Endodermal cell (in vitro differentiated cells): ENCODE results near the gene CYLD. TPM values are rescaled to one million over a fixed set of nuclear protein-coding genes. Genes with fewer than 3 reads are reported as not detected.

Experiments
- DNase-seq: peaks from one replicate; pipeline ENCODE4 v3.0.0-alpha.2; 2017
- H3K27ac ChIP-seq: 2 replicates; pipeline ENCODE4 v1.5.1; 2013; ENCODE audit warnings: mild to moderate bottlenecking, low read depth, low read length, moderate library complexity
- H3K27me3 ChIP-seq: 2 replicates; pipeline ENCODE4 v1.6.1; 2013; ENCODE audit warnings: mild to moderate bottlenecking, low read length, moderate library complexity; ENCODE audit not compliant: insufficient read depth, control insufficient read depth, poor library complexity, severe bottlenecking
- H3K36me3 ChIP-seq: 2 replicates; pipeline ENCODE4 v1.7.0; 2013; ENCODE audit warnings: mild to moderate bottlenecking, low read length, moderate library complexity; ENCODE audit not compliant: control insufficient read depth, insufficient read depth
- H3K4me1 ChIP-seq: one replicate; pipeline ENCODE4 v1.7.0; 2013; ENCODE audit warnings: low read length; ENCODE audit not compliant: control insufficient read depth, insufficient read depth
- H3K4me3 ChIP-seq: 2 replicates; pipeline ENCODE4 v1.5.1; 2013; ENCODE audit warnings: mild to moderate bottlenecking, low read length, moderate library complexity
- H3K9ac ChIP-seq: 2 replicates; pipeline ENCODE4 v1.6.1; 2013; ENCODE audit warnings: mild to moderate bottlenecking, low read length, moderate library complexity; ENCODE audit not compliant: poor library complexity, severe bottlenecking; ENCODE audit errors: extremely low read depth
- H3K9me3 ChIP-seq: 2 replicates; pipeline ENCODE4 v1.6.1; 2013; ENCODE audit warnings: mild to moderate bottlenecking, low read length, moderate library complexity; ENCODE audit not compliant: control insufficient read depth
- H3K27ac Mint-ChIP-seq: 2 replicates; pipeline ENCODE4 v1.8.0; 2020; ENCODE audit warnings: mixed read lengths
- H3K27me3 Mint-ChIP-seq: 2 replicates; pipeline ENCODE4 v1.8.0; 2021; ENCODE audit warnings: mild to moderate bottlenecking, mixed read lengths; ENCODE audit not compliant: insufficient read depth
- H3K36me3 Mint-ChIP-seq: 2 replicates; pipeline ENCODE4 v1.8.0; 2020; ENCODE audit warnings: low read depth, mixed read lengths
- H3K4me1 Mint-ChIP-seq: 2 replicates; pipeline ENCODE4 v1.8.0; 2020; ENCODE audit warnings: mixed read lengths
- H3K4me3 Mint-ChIP-seq: 2 replicates; pipeline ENCODE4 v1.8.0; 2020; ENCODE audit warnings: mild to moderate bottlenecking, moderate library complexity, mixed read lengths
- H3K9me3 Mint-ChIP-seq: 2 replicates; pipeline ENCODE4 v1.8.0; 2020; ENCODE audit warnings: mild to moderate bottlenecking, mixed read lengths
- WGBS, 2 experiments: methylation state at CpG; one replicate each; pipeline versions ENCODE4 v1.1.5 to v1.1.7; 2013; ENCODE audit warnings: missing lambda C conversion rate in 2 of 2, mixed read lengths in 1 of 2; ENCODE audit not compliant: insufficient coverage in 1 of 2, insufficient read length in 1 of 2; 5-methylcytosine and 5-hydroxymethylcytosine counted together
- total RNA-seq, 2 donors: library from RNA; stranded (reverse); fragmentation: NEBNext Ultra II Directional in 1 of 2; extraction: Animal tissue kit (Norgen Biotek cat#: 25700) in 1 of 2; gene quantifications; 2 replicates in 1 of 2; 3 replicates in 1 of 2; pipeline ENCODE4 v1.2.1, GENCODE V29; 2021
- TF ChIP-seq, protein P1 (sequence below): fragments of 200-600 bp; sonication (generic); conservative IDR thresholded peaks from 2 replicates; pipeline ENCODE4 v1.5.0; 2021; ENCODE audit warnings: antibody characterized with exemption, mild to moderate bottlenecking

CYLD gene
- total RNA-seq, 2 donors from 2014 or later: 12.7 TPM

DNA sequence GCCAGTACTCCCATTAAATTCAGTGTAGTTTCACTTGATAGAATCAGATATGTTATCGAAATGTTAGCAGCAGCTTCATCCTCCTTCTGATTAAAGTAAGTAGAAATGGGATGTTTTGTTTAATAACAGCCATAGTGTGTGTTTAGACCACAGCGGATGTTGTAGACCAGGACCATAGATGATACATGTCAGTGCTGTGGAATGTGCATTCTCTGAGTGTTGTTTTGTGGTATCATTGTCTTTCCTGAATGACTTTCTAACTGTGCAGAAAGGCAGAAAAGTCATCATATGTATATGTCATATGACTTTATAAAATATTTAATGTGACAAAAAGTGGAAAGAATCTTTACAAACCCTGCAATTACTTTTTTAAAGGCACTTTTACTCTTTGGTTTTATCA is 55.6 kb downstream of the CYLD start:
- Mint-ChIP-seq H3K27me3 (no peaks in the 10 kb centered on the region), H3K4me1 (peaks cover 12% of the 10 kb centered on the region), H3K27ac (no peak overlapping the region), H3K36me3 (peaks cover 7% of the 10 kb centered on the region), H3K4me3 (no peak overlapping the region), H3K9me3 (no peaks in the 10 kb centered on the region)
- Histone ChIP-seq H3K27ac (no peak overlapping the region), H3K36me3 (peaks cover 4% of the 10 kb centered on the region), H3K4me3 (no peak overlapping the region), H3K4me1 (no peaks in the 10 kb centered on the region), H3K27me3 (no peaks in the 10 kb centered on the region), H3K9me3 (no peaks in the 10 kb centered on the region), H3K9ac (no peak overlapping the region)
- TF ChIP-seq, protein P1, sequence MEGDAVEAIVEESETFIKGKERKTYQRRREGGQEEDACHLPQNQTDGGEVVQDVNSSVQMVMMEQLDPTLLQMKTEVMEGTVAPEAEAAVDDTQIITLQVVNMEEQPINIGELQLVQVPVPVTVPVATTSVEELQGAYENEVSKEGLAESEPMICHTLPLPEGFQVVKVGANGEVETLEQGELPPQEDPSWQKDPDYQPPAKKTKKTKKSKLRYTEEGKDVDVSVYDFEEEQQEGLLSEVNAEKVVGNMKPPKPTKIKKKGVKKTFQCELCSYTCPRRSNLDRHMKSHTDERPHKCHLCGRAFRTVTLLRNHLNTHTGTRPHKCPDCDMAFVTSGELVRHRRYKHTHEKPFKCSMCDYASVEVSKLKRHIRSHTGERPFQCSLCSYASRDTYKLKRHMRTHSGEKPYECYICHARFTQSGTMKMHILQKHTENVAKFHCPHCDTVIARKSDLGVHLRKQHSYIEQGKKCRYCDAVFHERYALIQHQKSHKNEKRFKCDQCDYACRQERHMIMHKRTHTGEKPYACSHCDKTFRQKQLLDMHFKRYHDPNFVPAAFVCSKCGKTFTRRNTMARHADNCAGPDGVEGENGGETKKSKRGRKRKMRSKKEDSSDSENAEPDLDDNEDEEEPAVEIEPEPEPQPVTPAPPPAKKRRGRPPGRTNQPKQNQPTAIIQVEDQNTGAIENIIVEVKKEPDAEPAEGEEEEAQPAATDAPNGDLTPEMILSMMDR: no peak
- 91 to 100% methylated on average over 2 of the region's 2 CpGs for WGBS, 2 experiments
- DNase-seq: no peak

DNA sequence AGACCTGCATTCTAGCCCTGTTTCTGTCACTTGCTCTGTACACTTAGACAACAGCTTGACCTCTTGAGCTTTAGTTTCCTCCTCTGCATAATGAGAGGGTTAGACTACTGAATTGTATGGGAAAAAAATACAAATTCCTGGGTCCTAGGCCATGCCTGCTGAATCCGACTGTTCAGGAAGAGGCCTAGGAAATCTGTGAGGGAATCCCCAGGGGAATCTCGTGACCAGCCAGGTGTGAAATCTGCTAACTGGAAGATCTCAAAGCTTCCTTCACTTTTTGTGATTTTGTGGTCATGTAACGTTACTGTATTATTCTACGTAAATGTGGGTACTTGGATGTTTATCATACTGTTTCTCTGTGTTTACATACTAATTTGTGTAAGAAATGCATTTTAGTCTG is 58.2 kb downstream of the CYLD start:
- H3K9me3 ChIP-seq: no peaks in the 10 kb centered on the region
- H3K27me3 Mint-ChIP-seq: no peaks in the 10 kb centered on the region
- WGBS, 2 experiments: 87 to 93% methylated on average over 1 to 4 of the region's 4 CpGs
- peaks cover 4% of the 10 kb centered on the region for H3K36me3 ChIP-seq
- H3K9me3 Mint-ChIP-seq: no peaks in the 10 kb centered on the region
- no peaks in the 10 kb centered on the region for H3K27me3 ChIP-seq
- no peak for DNase-seq
- H3K4me1 ChIP-seq: no peaks in the 10 kb centered on the region
- peaks cover 2% of the 10 kb centered on the region for H3K36me3 Mint-ChIP-seq
- TF ChIP-seq, protein P1: no peak
- peaks cover 32% of the 10 kb centered on the region for H3K4me1 Mint-ChIP-seq
- H3K27ac Mint-ChIP-seq: peak overlapping the region; percentile 49
- no peak overlapping the region for H3K4me3 ChIP-seq
- H3K9ac ChIP-seq: no peak overlapping the region
- no peak overlapping the region for H3K27ac ChIP-seq
- H3K4me3 Mint-ChIP-seq: no peak overlapping the region

DNA sequence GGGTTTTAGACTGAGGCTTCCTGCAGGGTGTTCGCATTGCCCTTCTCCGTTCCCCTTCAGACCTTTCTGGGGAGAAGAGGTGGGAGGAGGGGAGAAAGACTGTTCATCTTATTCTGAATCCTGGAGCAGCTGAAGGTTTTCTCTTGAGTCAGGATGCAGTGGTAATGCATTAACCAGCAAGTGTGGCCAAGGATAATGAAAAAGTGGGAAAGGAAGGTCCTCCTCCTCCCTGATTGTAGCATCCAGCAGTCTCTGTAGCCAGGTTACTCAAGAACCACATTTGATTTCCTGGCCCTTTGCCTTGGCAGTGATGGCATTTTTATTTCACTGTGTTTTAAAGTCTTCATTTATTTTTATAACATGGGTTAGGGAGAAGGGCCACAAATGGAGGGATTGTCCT is 59.1 kb downstream of the CYLD start:
- Mint-ChIP-seq H3K36me3 (no peaks in the 10 kb centered on the region), H3K27ac (no peak overlapping the region), H3K27me3 (no peaks in the 10 kb centered on the region), H3K4me3 (no peak overlapping the region), H3K4me1 (peaks cover 32% of the 10 kb centered on the region), H3K9me3 (no peaks in the 10 kb centered on the region)
- no peak for DNase-seq
- Histone ChIP-seq H3K36me3 (no peaks in the 10 kb centered on the region), H3K9me3 (no peaks in the 10 kb centered on the region), H3K4me3 (no peak overlapping the region), H3K4me1 (no peaks in the 10 kb centered on the region), H3K27me3 (no peaks in the 10 kb centered on the region), H3K27ac (no peak overlapping the region), H3K9ac (no peak overlapping the region)
- TF ChIP-seq, protein P1: no peak
- WGBS, 2 experiments: 69 to 81% methylated on average over 2 of the region's 2 CpGs
